GM19324 (cell line): ENCODE measurements around the gene COL4A3.

Source experiments
- ATAC-seq: cut with Tn5 transposase; IDR thresholded peaks from one replicate; pipeline ENCODE4 v1.9.1; 2021; ENCODE audit warnings: mild to moderate bottlenecking, moderate library complexity; ENCODE audit not compliant: unreplicated experiment, low FRiP score

COL4A3 gene

GRCh38 chr2:227280895-227281294 lies 116.5 kb downstream of the COL4A3 start:
- ATAC-seq: no peak

DNA sequence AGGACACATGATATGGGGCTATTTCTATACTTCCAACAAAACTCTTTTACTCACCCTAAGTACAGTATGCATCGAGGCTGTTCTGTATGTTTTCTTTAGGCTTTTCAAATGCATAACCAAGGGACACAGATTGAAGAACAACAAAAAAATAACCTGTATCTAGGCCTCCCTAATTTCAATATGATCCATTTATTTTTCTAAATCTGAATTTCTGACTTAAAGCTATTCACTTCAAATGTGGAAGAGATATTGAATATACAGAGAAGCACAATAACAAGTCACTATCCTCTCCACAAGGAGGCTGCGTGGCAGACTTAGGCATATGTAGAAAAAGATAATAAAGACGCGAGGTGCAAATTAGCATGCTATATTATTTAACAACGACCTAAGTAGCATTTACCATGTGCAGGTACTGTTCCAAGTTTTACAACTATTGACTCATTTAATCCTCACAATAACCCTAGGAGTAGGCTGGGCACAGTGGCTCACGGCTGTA lies 121.4 kb downstream of the COL4A3 start:
- no peak for ATAC-seq

GRCh38 chr2:227287771-227288170 lies 123.3 kb downstream of the COL4A3 start:
- ATAC-seq: no peak

GRCh38 chr2:227292314-227292713 lies 127.9 kb downstream of the COL4A3 start:
- ATAC-seq: no peak

DNA sequence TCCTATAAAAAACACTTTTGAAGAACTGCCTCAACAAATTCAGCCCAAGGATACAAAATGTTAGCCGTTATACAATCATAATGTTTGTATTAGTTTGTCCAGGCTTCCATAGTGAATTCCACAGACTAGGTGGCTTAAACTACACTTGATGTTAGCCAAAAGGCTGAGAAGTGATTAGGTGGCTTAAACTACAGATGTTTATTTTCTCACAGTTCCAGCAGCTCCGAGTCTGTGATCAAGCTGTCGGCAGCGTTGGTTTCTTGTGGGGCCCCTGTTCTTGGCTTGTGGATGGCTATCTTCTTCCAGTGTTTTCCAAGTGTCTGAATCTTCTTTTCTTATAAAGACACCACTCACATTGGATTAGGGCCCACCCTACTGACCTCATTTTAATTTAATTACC lies 129.1 kb downstream of the COL4A3 start:
- ATAC-seq: no peak

DNA sequence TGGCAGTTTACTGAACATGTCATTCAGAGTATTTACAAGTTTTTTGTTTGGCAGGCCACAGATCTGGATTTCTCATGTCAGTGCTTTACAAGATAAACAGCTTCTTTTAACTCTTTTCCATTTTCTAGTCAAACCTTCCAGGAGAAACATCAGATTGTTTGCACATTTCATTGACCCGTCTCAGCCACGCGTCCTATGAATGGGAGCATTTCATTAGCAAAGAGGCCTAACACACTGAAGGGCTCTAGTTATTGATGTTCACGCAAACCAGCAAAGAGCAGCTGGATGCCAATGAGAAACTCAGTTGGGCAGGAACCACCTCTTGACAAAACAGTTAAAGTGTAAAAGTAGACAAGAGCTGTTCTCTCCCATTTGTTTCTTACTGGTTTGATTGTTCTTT lies 131.4 kb downstream of the COL4A3 start:
- no peak for ATAC-seq

- ATAC-seq: no peak
These were observed 132.4 kb downstream of the COL4A3 start for GRCh38 chr2:227296671-227297405.

- ATAC-seq: no peak
These were observed 137.1 kb downstream of the COL4A3 start for GRCh38 chr2:227301523-227301922.

GRCh38 chr2:227308784-227309183 lies 144.4 kb downstream of the COL4A3 start:
- ATAC-seq: peak; percentile 62

DNA sequence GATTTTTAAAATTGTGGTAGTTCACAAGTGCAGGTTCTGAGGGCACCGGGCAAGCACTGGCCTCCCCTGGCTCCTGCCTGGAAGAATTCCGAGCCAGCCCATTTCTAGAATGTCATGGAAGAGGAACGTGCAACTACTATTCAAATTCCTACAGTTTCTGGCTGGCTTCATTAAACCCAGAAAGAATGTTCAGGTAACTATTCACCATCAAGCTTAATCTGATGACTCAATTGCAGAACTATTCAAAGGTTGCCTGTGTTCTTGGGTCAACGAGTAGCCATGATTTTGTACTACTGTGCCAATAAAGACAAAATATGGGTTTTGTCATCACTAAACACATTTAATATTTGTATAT lies 146.3 kb downstream of the COL4A3 start:
- no peak for ATAC-seq

- no peak for ATAC-seq
These were observed 147.6 kb downstream of the COL4A3 start for GRCh38 chr2:227311861-227312506.

DNA sequence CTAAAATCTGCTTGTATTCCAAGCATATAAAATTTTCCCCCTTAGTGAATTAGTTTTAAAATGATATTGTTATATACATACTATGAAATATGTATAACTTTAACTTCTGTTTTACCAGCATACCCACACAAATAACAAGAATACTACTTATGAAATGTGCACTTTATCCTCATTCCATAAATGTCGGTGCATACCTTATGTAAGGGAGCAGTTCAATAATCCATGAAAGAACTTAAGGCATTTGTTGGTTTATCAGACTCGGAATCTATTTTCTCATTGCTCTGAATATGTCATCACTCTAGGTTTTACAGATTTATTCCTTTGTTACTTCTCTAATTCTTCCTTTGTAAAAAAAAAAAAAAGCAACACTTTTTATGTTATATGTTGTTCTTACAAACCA lies 148.2 kb downstream of the COL4A3 start:
- ATAC-seq: no peak

DNA sequence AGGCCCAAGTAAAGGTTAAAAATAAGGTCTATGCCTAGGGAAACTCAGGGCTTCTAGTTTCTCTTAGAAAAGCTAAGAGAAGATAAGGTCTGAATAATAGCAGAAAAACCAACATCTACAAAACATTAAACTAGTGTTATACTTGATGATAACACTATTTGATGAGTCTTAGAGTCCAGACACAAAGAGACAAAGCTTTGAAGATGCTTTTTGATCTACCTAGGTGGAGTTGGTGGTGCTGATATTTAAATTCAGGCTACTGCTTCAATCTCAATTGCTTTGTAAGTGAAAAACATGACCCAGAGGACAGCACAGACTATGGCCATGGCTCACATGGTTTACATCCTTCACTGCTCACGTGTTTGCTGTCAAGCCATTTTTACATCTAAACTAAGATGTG lies 148.9 kb downstream of the COL4A3 start:
- no peak for ATAC-seq

DNA sequence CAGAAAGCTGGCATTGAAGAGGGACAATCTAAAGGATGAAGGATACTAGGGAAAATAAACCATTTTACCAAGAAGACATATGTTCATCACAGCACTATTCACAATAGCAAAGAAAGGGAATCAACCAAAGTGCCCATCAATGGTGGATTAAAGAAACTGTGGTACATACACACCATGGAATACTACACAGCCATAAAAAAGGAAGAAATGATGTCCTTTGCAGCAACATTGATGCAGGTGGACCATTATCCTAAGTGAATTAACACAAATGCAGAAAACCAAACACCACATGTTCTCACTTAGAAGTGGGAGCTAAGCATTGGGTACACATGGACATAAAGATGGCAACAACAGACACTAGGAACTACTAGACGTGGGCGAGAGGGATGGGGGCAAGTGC lies 153.4 kb downstream of the COL4A3 start:
- no peak for ATAC-seq

GRCh38 chr2:227320305-227321094 lies 156.1 kb downstream of the COL4A3 start:
- no peak for ATAC-seq

DNA sequence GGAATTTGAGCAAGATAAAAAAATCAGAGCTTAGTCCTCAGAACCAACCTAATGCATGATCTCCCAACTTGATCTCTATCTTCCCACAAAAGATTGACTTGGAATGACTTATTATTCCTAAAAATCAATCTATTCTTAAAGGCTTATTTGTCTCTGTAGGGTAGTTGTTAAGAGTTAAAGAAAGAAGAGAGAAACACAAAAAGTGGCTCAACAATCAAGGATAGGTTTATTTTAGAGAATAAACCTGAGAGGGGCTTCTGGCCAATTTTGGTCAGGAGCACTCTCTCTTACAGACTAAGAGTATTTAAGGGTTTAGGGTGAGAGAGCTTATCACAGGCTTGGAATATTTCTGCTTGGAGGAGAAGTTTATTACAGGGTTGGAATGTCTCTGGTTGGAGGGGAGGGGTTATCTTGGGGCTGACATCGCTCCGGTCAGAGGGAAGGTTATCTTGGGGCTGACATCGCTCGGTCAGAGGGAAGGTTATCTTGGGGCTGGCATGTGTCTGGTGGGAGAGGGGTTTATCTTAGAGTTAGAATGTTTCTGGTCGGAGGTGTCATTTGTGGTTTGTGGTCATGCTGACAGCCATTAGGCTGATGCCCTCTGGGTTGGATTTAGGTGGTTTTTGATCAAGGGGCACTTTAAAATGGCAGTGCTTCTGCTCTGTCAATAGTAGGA lies 158.2 kb downstream of the COL4A3 start:
- ATAC-seq: no peak

DNA sequence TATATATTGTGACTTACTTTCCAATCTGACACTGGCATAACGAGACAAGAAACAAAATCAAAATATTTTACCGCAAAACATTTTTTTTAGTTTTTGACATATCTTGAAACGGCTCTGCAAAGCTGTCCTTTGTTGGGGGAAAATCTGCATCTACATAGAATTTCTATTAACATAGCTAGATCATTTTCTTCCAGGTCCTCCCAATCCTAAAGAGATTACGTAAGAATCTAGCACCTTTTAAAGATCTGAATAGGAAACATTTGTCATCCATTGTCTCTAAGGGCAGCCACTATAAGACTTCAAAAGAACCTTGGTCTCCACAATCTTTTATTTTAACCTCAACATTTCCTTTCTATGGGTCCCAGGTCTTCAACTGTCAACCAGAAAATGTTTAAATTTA lies 159.4 kb downstream of the COL4A3 start:
- no peak for ATAC-seq

DNA sequence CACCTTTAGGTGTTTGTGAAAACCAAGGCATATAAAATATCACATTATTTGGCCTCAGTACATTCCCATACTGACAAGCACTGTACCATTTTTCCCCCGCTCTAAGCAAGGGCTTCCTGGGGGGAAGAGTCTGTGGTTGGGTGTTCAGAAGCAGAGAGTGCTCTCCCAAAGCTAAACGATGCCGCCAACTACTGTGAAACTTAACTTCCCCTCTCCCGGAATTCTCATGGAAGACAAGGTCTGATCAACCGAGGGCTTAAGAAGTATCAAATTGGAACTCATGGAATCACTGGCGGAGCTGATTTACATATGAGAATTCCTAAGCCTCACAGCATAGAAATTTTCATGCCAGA lies 160.2 kb downstream of the COL4A3 start:
- no peak for ATAC-seq

- peak; percentile 99 for ATAC-seq
These were observed 160.8 kb downstream of the COL4A3 start, which contains the start of gene MFF for GRCh38 chr2:227324995-227325838. Gene MFF (plus strand): TSS chr2:227325251. CDS start chr2:227330666, 5,415 bp downstream.

DNA sequence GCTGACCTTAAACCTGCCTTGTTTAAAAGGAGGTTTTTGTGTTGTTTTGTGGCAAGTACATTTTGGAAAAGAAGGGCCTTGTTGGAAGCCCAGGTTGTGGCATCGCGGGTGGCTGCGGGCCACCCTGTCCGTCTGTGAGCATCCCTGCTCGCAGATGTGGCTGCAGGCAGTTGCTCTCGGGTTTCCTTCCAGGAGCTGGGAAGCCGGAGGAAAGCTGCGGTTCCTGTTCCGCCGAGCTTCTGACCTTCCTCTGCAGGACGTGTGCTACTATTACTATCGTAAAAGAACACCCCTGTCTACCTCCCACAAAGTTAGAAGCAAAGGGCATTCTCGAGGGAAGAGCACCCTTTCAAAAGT lies 161.4 kb downstream of the COL4A3 start:
- peak; percentile 5 for ATAC-seq
